Spleen (tissue), 7 donors: Measurements from ENCODE around the gene APOBEC3B.

Experiments
- POLR2A ChIP-seq, 3 donors: fragments of 450-650 bp; IDR thresholded peaks; one replicate each; pipeline ENCODE4 v1.5.1; 2017; ENCODE audit warnings: antibody characterized with exemption in 3 of 3, mild to moderate bottlenecking in 1 of 3
- TF ChIP-seq, protein P1 (sequence below), 11 experiments: fragments of 200-600 bp in 7 of 11; fragments of 450-650 bp in 4 of 11; sonication (generic) in 4 of 11; IDR thresholded peaks in 8 of 11; conservative IDR thresholded peaks in 3 of 11; 1 replicate in 7 of 11; 2 replicates in 4 of 11; pipeline versions ENCODE4 v1.4.0 to v1.8.0; 2016 to 2021; ENCODE audit warnings: antibody characterized with exemption in 11 of 11, inconsistent platforms in 4 of 11, mild to moderate bottlenecking in 1 of 11
- donor health status: DM: no; HTN: no; CAD: no; lungs with moderate emphysema.
- donor health status: DM: no; HTN: no; CAD: no.
- donor health status: DM: no; HTN: no; CAD: no.

DNA sequence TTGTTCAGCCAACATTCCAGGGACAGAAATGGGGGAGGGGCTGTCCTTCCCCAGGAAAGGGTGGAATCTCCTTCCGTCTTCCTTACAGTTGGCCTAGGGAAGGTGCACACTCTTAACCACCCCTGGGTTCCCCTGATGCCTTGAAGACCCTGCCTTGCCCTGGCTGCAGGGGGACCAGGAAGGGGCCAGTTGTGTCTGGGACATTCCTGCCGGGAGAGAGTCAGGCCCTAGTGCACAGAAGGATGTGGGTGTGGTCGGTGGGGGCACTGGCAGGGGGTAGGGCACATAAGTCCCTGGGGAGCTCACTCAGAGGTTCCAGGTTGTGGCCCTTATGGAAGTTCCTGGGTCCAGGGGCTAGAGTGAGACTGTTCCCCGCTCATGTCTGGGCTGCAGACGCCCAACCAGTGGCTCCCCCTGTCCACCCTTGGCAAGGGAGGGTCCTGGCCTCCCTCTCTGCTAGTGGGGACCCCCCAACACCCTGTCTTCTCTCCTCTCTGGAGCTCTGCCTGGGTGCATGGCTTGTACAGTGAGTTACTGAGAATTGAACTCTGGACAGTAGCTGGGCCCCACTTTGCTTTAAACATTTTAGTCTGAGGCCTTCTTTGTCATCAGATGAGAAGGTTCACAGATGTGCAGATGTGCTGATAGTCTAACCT lies 26.8 kb upstream of the APOBEC3B start:
- TF ChIP-seq, protein P1, sequence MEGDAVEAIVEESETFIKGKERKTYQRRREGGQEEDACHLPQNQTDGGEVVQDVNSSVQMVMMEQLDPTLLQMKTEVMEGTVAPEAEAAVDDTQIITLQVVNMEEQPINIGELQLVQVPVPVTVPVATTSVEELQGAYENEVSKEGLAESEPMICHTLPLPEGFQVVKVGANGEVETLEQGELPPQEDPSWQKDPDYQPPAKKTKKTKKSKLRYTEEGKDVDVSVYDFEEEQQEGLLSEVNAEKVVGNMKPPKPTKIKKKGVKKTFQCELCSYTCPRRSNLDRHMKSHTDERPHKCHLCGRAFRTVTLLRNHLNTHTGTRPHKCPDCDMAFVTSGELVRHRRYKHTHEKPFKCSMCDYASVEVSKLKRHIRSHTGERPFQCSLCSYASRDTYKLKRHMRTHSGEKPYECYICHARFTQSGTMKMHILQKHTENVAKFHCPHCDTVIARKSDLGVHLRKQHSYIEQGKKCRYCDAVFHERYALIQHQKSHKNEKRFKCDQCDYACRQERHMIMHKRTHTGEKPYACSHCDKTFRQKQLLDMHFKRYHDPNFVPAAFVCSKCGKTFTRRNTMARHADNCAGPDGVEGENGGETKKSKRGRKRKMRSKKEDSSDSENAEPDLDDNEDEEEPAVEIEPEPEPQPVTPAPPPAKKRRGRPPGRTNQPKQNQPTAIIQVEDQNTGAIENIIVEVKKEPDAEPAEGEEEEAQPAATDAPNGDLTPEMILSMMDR (IDR thresholded peaks at IDR 0.05 in 8 of 11, conservative IDR thresholded peaks at IDR 0.05 in 3 of 11) = no peak
- no peak for TF ChIP-seq POLR2A (IDR thresholded peaks at IDR 0.05)
